ENCODE data around the gene TMED4.

TMED4 gene

DNA sequence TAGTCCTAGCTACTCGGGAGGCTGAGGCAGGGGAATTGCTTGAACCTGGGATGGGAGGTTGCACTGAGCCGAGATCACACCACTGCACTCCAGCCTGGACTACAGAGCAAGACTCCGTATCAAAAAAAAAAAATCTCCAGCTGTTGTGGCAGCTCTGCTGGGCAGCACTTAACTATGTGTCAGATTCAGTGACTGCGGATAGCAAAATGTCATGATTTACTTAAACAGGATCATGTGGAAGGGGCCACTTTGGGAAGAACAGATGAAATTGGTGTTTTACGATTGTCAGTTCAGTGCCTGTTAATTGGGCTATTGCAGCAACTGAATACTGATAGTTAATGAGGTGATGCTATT, 39.7 kb upstream of the TMED4 start:
- H3K9me3 ChIP-seq (ENCODE audit: control insufficient read depth, low read length) = no peaks in the 10 kb centered on the region
- H3K27me3 ChIP-seq (replicated peaks; ENCODE audit: control insufficient read depth, insufficient read depth, low read length, poor library complexity, severe bottlenecking) = no peaks in the 10 kb centered on the region
- H3K27ac ChIP-seq (ENCODE audit: insufficient read depth, low read length, poor library complexity, severe bottlenecking) = peak overlapping the region; percentile 76
- H3K36me3 ChIP-seq (ENCODE audit: control insufficient read depth, insufficient read depth, low read length) = peaks cover 14% of the 10 kb centered on the region
- H3K4me1 ChIP-seq (ENCODE audit: control insufficient read depth, insufficient read depth, low read length, poor library complexity, severe bottlenecking) = peaks cover 66% of the 10 kb centered on the region
- DNase-seq = no peak
- no peak overlapping the region for H3K4me3 ChIP-seq (ENCODE audit: insufficient read depth, low read depth, low read length, poor library complexity, severe bottlenecking)

DNA sequence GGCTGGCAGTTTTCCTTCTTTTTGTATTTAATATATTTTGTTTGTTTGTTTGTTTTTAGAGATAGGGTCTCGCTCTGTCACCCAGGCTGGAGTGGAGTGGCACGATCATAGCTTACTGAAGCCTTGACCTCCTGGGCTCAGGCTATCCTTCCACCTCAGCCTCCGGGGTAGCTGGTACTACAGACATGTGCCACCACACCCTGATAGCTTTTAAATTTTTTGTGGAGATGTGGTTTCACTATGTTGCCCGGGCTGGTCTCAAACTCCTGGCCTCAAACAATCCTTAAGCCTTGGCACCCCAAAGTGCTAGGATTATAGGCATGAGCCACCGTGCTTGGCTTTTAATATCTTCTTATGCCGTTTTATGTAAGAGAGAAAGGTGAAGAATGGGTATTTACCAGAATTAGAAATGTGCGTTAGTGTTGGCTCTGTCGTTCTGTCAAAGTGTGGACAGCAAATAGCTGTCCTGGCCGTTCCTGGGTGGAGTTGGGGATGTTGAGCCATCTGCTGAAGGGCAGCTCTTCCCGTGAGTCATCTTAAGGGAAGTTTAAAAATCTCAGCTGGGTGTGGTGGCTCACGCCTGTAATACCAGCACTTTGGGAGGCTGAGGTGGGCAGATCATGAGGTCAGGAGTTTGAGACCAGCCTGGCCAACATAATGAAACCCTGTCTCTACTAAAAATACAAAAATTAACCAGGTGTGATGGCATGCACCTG, 39.2 kb upstream of the TMED4 start:
- H3K36me3 ChIP-seq (ENCODE audit: control insufficient read depth, insufficient read depth, low read length) = peaks cover 9% of the 10 kb centered on the region
- H3K27me3 ChIP-seq (replicated peaks; ENCODE audit: control insufficient read depth, insufficient read depth, low read length, poor library complexity, severe bottlenecking) = no peaks in the 10 kb centered on the region
- H3K4me3 ChIP-seq (ENCODE audit: insufficient read depth, low read depth, low read length, poor library complexity, severe bottlenecking) = no peak overlapping the region
- H3K9me3 ChIP-seq (ENCODE audit: control insufficient read depth, low read length) = no peaks in the 10 kb centered on the region
- no peak overlapping the region for H3K27ac ChIP-seq (ENCODE audit: insufficient read depth, low read length, poor library complexity, severe bottlenecking)
- no peak for DNase-seq
- H3K4me1 ChIP-seq (ENCODE audit: control insufficient read depth, insufficient read depth, low read length, poor library complexity, severe bottlenecking) = peaks cover 61% of the 10 kb centered on the region

- Histone ChIP-seq H3K4me1 (ENCODE audit: control insufficient read depth, insufficient read depth, low read length, poor library complexity, severe bottlenecking) (peaks cover 58% of the 10 kb centered on the region), H3K36me3 (ENCODE audit: control insufficient read depth, insufficient read depth, low read length) (peaks cover 7% of the 10 kb centered on the region), H3K27ac (ENCODE audit: insufficient read depth, low read length, poor library complexity, severe bottlenecking) (peak overlapping the region; percentile 67), H3K9me3 (ENCODE audit: control insufficient read depth, low read length) (no peaks in the 10 kb centered on the region), H3K27me3 (replicated peaks; ENCODE audit: control insufficient read depth, insufficient read depth, low read length, poor library complexity, severe bottlenecking) (no peaks in the 10 kb centered on the region), H3K4me3 (ENCODE audit: insufficient read depth, low read depth, low read length, poor library complexity, severe bottlenecking) (no peak overlapping the region)
- DNase-seq = peak in 2 of 3 donors; percentile 32 to 55
These were observed 36.7 kb upstream of the TMED4 start for GRCh38 chr7:44618753-44619152.

DNA sequence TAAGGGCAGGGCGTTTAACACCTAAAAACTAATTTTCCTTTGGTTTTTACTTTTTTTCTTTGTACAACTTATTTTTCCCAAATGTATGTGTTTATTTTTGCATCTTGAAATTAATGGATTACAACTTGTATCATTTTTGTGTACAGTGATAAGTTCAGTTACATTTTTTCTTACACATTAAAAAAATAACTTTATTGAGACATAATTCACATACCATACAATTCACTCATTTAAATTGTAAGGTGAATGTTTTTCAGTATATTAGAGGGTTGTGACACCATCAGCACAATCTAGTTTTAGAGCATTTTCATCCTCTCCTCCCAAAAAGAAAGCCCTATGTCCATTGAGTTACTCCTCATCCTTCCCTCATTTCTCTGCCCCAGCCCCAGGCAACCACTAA, 36.0 kb upstream of the TMED4 start:
- DNase-seq = no peak
- Histone ChIP-seq H3K4me1 (ENCODE audit: control insufficient read depth, insufficient read depth, low read length, poor library complexity, severe bottlenecking) (peaks cover 57% of the 10 kb centered on the region), H3K36me3 (ENCODE audit: control insufficient read depth, insufficient read depth, low read length) (peaks cover 7% of the 10 kb centered on the region), H3K9me3 (ENCODE audit: control insufficient read depth, low read length) (no peaks in the 10 kb centered on the region), H3K27me3 (replicated peaks; ENCODE audit: control insufficient read depth, insufficient read depth, low read length, poor library complexity, severe bottlenecking) (no peaks in the 10 kb centered on the region), H3K27ac (ENCODE audit: insufficient read depth, low read length, poor library complexity, severe bottlenecking) (peak overlapping the region; percentile 67), H3K4me3 (ENCODE audit: insufficient read depth, low read depth, low read length, poor library complexity, severe bottlenecking) (no peak overlapping the region)

DNA sequence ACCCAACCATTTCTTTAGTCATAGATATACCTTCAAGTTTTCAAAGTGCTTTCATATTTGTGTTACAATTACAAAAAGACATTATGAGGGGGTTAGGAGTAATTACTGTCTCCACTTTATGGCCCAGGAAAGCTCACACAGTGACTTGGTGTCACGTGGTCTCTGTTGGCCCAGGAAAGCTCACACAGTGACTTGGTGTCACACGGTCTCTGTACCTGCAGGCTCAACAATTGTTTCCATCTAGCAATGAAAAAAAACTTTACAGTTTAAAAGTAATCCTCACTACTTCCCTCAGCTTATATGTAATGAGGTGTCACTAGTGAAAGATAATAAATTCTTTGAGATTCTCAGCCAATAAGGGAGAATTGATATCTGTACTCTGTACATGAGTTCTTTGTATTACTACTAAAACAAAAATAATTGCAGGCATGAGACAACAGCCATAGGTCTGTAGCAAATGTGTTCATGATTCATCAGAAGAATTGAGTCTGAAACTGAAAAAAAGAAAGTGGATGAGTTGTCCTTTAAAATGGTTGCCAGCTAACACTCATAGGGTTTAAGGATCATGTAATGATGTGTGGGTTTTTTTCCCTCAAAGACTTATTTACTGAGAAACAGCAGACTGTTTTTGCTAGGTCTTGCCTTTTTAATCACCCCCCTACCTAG, 35.3 kb upstream of the TMED4 start:
- Histone ChIP-seq H3K4me1 (ENCODE audit: control insufficient read depth, insufficient read depth, low read length, poor library complexity, severe bottlenecking) (peaks cover 50% of the 10 kb centered on the region), H3K4me3 (ENCODE audit: insufficient read depth, low read depth, low read length, poor library complexity, severe bottlenecking) (no peak overlapping the region)
- DNase-seq = no peak

DNA sequence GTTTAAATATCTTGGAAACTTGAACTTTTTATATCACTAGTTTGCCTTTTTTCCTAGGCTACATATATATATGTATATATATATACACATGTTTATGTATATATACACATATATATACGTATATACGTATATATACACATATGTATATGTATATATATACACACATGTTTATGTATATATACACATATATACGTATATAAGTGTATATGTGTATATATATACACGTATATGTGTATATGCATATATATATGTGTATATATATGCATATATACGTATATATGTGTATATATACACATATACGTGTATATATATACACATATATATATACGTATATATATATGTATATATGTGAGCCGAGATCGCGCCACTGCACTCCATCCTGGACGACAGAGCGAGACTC, 34.5 kb upstream of the TMED4 start:
- Histone ChIP-seq H3K27ac (ENCODE audit: insufficient read depth, low read length, poor library complexity, severe bottlenecking) (no peak overlapping the region), H3K4me1 (ENCODE audit: control insufficient read depth, insufficient read depth, low read length, poor library complexity, severe bottlenecking) (peaks cover 42% of the 10 kb centered on the region), H3K36me3 (ENCODE audit: control insufficient read depth, insufficient read depth, low read length) (peaks cover 7% of the 10 kb centered on the region), H3K27me3 (replicated peaks; ENCODE audit: control insufficient read depth, insufficient read depth, low read length, poor library complexity, severe bottlenecking) (no peaks in the 10 kb centered on the region), H3K4me3 (ENCODE audit: insufficient read depth, low read depth, low read length, poor library complexity, severe bottlenecking) (no peak overlapping the region), H3K9me3 (ENCODE audit: control insufficient read depth, low read length) (no peaks in the 10 kb centered on the region)
- DNase-seq = no peak

More for the DNA sequence above, 35.3 kb upstream of the TMED4 start:
- Histone ChIP-seq H3K27ac (ENCODE audit: insufficient read depth, low read length, poor library complexity, severe bottlenecking) (peak overlapping the region; percentile 67), H3K9me3 (ENCODE audit: control insufficient read depth, low read length) (no peaks in the 10 kb centered on the region), H3K27me3 (replicated peaks; ENCODE audit: control insufficient read depth, insufficient read depth, low read length, poor library complexity, severe bottlenecking) (no peaks in the 10 kb centered on the region), H3K36me3 (ENCODE audit: control insufficient read depth, insufficient read depth, low read length) (peaks cover 7% of the 10 kb centered on the region)

- H3K4me1 ChIP-seq (ENCODE audit: control insufficient read depth, insufficient read depth, low read length, poor library complexity, severe bottlenecking) = peaks cover 42% of the 10 kb centered on the region
- H3K27me3 ChIP-seq (replicated peaks; ENCODE audit: control insufficient read depth, insufficient read depth, low read length, poor library complexity, severe bottlenecking) = no peaks in the 10 kb centered on the region
- no peak overlapping the region for H3K4me3 ChIP-seq (ENCODE audit: insufficient read depth, low read depth, low read length, poor library complexity, severe bottlenecking)
- no peak for DNase-seq
- no peaks in the 10 kb centered on the region for H3K9me3 ChIP-seq (ENCODE audit: control insufficient read depth, low read length)
- peaks cover 7% of the 10 kb centered on the region for H3K36me3 ChIP-seq (ENCODE audit: control insufficient read depth, insufficient read depth, low read length)
- peak overlapping the region; percentile 67 for H3K27ac ChIP-seq (ENCODE audit: insufficient read depth, low read length, poor library complexity, severe bottlenecking)
These were observed 33.8 kb upstream of the TMED4 start for GRCh38 chr7:44615793-44616192.

DNA sequence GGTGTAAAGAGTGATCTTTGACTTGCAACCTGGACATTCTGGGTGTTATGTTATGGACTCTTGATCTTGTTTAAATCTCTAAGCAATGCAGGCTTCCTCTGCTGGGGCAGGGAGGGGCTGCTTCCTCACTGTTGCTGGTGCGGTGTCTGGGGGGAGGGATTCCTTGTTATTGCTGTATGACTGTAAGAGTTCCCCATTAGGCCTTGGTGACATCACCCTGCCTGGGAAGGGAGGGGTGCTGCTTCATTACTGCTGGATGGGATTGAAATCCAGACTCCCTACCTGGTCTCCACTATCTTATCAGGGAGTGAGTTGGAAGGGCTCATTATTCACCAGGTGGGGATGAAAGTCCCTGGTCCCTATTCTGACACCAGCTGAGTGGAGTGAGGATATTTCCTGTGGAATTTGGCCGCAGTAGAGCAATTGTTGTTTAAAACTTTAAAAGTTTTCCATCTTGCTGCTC, 33.1 kb upstream of the TMED4 start:
- no peak overlapping the region for H3K4me3 ChIP-seq (ENCODE audit: insufficient read depth, low read depth, low read length, poor library complexity, severe bottlenecking)
- peaks cover 42% of the 10 kb centered on the region for H3K4me1 ChIP-seq (ENCODE audit: control insufficient read depth, insufficient read depth, low read length, poor library complexity, severe bottlenecking)
- H3K9me3 ChIP-seq (ENCODE audit: control insufficient read depth, low read length) = no peaks in the 10 kb centered on the region
- H3K27ac ChIP-seq (ENCODE audit: insufficient read depth, low read length, poor library complexity, severe bottlenecking) = peak overlapping the region; percentile 67
- peaks cover 7% of the 10 kb centered on the region for H3K36me3 ChIP-seq (ENCODE audit: control insufficient read depth, insufficient read depth, low read length)
- peak in 2 of 3 donors; percentile 23 to 42 for DNase-seq
- no peaks in the 10 kb centered on the region for H3K27me3 ChIP-seq (replicated peaks; ENCODE audit: control insufficient read depth, insufficient read depth, low read length, poor library complexity, severe bottlenecking)

- Histone ChIP-seq H3K4me1 (ENCODE audit: control insufficient read depth, insufficient read depth, low read length, poor library complexity, severe bottlenecking) (peaks cover 25% of the 10 kb centered on the region), H3K36me3 (ENCODE audit: control insufficient read depth, insufficient read depth, low read length) (no peaks in the 10 kb centered on the region), H3K27me3 (replicated peaks; ENCODE audit: control insufficient read depth, insufficient read depth, low read length, poor library complexity, severe bottlenecking) (no peaks in the 10 kb centered on the region), H3K27ac (ENCODE audit: insufficient read depth, low read length, poor library complexity, severe bottlenecking) (peak overlapping the region; percentile 26), H3K4me3 (ENCODE audit: insufficient read depth, low read depth, low read length, poor library complexity, severe bottlenecking) (no peak overlapping the region), H3K9me3 (ENCODE audit: control insufficient read depth, low read length) (no peaks in the 10 kb centered on the region)
- no peak for DNase-seq
These were observed 27.8 kb upstream of the TMED4 start for GRCh38 chr7:44609829-44610228.

GRCh38 chr7:44608916-44609648, 27.1 kb upstream of the TMED4 start:
- no peaks in the 10 kb centered on the region for H3K9me3 ChIP-seq (ENCODE audit: control insufficient read depth, low read length)
- H3K4me1 ChIP-seq (ENCODE audit: control insufficient read depth, insufficient read depth, low read length, poor library complexity, severe bottlenecking) = peaks cover 20% of the 10 kb centered on the region
- DNase-seq = peak in 2 of 3 donors; percentile 39 to 45
- H3K36me3 ChIP-seq (ENCODE audit: control insufficient read depth, insufficient read depth, low read length) = no peaks in the 10 kb centered on the region
- no peak overlapping the region for H3K4me3 ChIP-seq (ENCODE audit: insufficient read depth, low read depth, low read length, poor library complexity, severe bottlenecking)
- peak overlapping the region; percentile 26 for H3K27ac ChIP-seq (ENCODE audit: insufficient read depth, low read length, poor library complexity, severe bottlenecking)
- H3K27me3 ChIP-seq (replicated peaks; ENCODE audit: control insufficient read depth, insufficient read depth, low read length, poor library complexity, severe bottlenecking) = no peaks in the 10 kb centered on the region

Data from effector memory CD4-positive, alpha-beta T cell (primary cell).